Erythroblast (primary cell): Measurements from ENCODE around the gene ATXN8OS.

Experiments
- GATA1 ChIP-seq: IDR thresholded peaks from 2 replicates; pipeline ENCODE4 v1.6.1; 2011; ENCODE audit warnings: low read depth, mild to moderate bottlenecking, control low read depth, low read length, moderate library complexity
- POLR2A ChIP-seq: IDR thresholded peaks from 2 replicates; pipeline ENCODE4 v1.6.1; 2011; ENCODE audit warnings: mild to moderate bottlenecking, low read length

DNA sequence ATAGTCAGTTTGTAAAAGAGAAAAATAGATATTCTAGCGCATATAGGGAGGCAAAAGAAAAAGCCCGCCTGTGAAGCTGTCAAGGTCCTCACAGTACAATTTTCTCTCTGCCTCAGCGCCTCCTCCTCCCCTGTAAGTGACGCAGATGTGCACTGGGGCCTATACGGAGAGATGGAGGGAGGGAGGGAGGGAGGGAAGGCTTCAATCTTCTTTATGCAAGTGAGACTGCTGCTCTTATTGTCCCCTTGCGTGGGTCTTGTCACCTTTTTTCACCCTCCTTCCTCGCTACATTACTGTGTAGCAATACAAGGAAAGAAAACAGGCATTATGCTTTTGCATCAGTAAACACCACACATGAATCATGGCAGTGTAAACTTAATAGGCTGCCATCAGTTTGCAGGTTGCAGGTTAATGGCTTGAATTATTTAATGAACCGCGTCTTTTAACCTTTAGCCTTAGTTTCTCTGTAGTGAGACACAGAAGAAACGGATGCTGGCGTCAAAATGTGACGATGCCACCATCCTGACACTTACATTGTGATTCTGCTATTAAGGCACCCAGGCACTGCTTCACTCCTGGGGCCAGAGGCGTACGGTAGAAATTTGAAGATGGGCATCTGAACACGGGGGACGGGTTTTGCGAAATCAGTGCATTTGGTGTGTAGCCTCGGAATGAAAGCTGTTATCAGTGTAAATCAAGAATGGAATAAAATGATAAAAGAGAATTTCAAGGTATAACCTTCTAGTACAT is 905 bp downstream of the ATXN8OS start, which contains the start of gene KLHL1:
- TF ChIP-seq POLR2A, result no peak
- TF ChIP-seq GATA1, result no peak
